ENCODE data around the gene DNAH6.

The DNAH6 gene

GRCh38 chr2:84636080-84636971 lies 120.0 kb downstream of the DNAH6 start:
- no peak for DNase-seq

- no peak for DNase-seq
Measured at GRCh38 chr2:84639751-84640150, 123.5 kb downstream of the DNAH6 start.

- DNase-seq = no peak
Measured at GRCh38 chr2:84640411-84640810, 124.1 kb downstream of the DNAH6 start.

GRCh38 chr2:84641021-84641420 lies 124.7 kb downstream of the DNAH6 start:
- no peak for DNase-seq

- no peak for DNase-seq
Measured at GRCh38 chr2:84643991-84644390, 127.7 kb downstream of the DNAH6 start.

GRCh38 chr2:84646514-84646913 lies 130.2 kb downstream of the DNAH6 start:
- DNase-seq = no peak

GRCh38 chr2:84647267-84647666 lies 131.0 kb downstream of the DNAH6 start:
- DNase-seq = no peak

GRCh38 chr2:84649058-84649457 lies 132.8 kb downstream of the DNAH6 start:
- DNase-seq = no peak

- no peak for DNase-seq
Measured at GRCh38 chr2:84649487-84650142, 133.3 kb downstream of the DNAH6 start.

GRCh38 chr2:84652431-84652830 lies 136.1 kb downstream of the DNAH6 start:
- DNase-seq = no peak

- no peak for DNase-seq
Measured at GRCh38 chr2:84653302-84653701, 137.0 kb downstream of the DNAH6 start.

- DNase-seq = no peak
Measured at GRCh38 chr2:84654414-84654813, 138.1 kb downstream of the DNAH6 start.

GRCh38 chr2:84669122-84669521 lies 152.8 kb downstream of the DNAH6 start:
- no peak for DNase-seq

- no peak for DNase-seq
Measured at GRCh38 chr2:84674099-84674498, 157.8 kb downstream of the DNAH6 start.

GRCh38 chr2:84674586-84674985 lies 158.3 kb downstream of the DNAH6 start:
- no peak for DNase-seq

- no peak for DNase-seq
Measured at GRCh38 chr2:84676295-84676694, 160.0 kb downstream of the DNAH6 start.

- no peak for DNase-seq
Measured at GRCh38 chr2:84678214-84678613, 161.9 kb downstream of the DNAH6 start.

GRCh38 chr2:84686783-84687476 lies 170.6 kb downstream of the DNAH6 start:
- DNase-seq = no peak

- no peak for DNase-seq
Measured at GRCh38 chr2:84687498-84688149, 171.3 kb downstream of the DNAH6 start.

GRCh38 chr2:84690225-84690624 lies 173.9 kb downstream of the DNAH6 start:
- DNase-seq = no peak

- no peak for DNase-seq
Measured at GRCh38 chr2:84694088-84694622, 177.9 kb downstream of the DNAH6 start.

GRCh38 chr2:84697895-84698294 lies 181.6 kb downstream of the DNAH6 start:
- DNase-seq = no peak

GRCh38 chr2:84700006-84700405 lies 183.7 kb downstream of the DNAH6 start:
- no peak for DNase-seq
